Astrocyte of the spinal cord (primary cell): Measurements from ENCODE around the gene IL9R.
"Not testable (repeated sequence)": the region's sequence is repeated elsewhere in the genome, so short reads cannot be mapped to it uniquely, and the experiment has no call there.

Experiments used
- DNase-seq: peaks from one replicate; pipeline ENCODE4 v3.0.0; 2011; ENCODE audit warnings: low read depth, low spot score
- H3K4me3 ChIP-seq: 2 replicates; pipeline ENCODE4 v1.5.1; 2011; ENCODE audit warnings: low read depth, mild to moderate bottlenecking, low read length, moderate library complexity
- in situ Hi-C: cut with HindIII; loops from 2 replicates; pipeline ENCODE4 v1.10.0; 2017; ENCODE audit warnings: low sequenced_read_pairs
- TF ChIP-seq, protein P1 (sequence below): IDR thresholded peaks from 2 replicates; pipeline ENCODE4 v1.5.1; 2012; ENCODE audit warnings: low read depth, mild to moderate bottlenecking, low read length, inconsistent platforms

The IL9R gene

GRCh38 chrX:155983326-155983725 is 14.2 kb upstream of the IL9R start:
- H3K4me3 ChIP-seq, result no peak overlapping the region
- no peak for DNase-seq
- in situ Hi-C loops, result no loop called here
- TF ChIP-seq, protein P1, sequence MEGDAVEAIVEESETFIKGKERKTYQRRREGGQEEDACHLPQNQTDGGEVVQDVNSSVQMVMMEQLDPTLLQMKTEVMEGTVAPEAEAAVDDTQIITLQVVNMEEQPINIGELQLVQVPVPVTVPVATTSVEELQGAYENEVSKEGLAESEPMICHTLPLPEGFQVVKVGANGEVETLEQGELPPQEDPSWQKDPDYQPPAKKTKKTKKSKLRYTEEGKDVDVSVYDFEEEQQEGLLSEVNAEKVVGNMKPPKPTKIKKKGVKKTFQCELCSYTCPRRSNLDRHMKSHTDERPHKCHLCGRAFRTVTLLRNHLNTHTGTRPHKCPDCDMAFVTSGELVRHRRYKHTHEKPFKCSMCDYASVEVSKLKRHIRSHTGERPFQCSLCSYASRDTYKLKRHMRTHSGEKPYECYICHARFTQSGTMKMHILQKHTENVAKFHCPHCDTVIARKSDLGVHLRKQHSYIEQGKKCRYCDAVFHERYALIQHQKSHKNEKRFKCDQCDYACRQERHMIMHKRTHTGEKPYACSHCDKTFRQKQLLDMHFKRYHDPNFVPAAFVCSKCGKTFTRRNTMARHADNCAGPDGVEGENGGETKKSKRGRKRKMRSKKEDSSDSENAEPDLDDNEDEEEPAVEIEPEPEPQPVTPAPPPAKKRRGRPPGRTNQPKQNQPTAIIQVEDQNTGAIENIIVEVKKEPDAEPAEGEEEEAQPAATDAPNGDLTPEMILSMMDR, result no peak

- no peak for DNase-seq
- in situ Hi-C loops, result no loop called here
- TF ChIP-seq, protein P1, result no peak
- no peak overlapping the region for H3K4me3 ChIP-seq
Measured at GRCh38 chrX:155985208-155985607, 12.3 kb upstream of the IL9R start.

- in situ Hi-C loops, DNase-seq: not testable (repeated sequence)
Measured at GRCh38 chrX:155986995-155987394, 10.5 kb upstream of the IL9R start.

DNA sequence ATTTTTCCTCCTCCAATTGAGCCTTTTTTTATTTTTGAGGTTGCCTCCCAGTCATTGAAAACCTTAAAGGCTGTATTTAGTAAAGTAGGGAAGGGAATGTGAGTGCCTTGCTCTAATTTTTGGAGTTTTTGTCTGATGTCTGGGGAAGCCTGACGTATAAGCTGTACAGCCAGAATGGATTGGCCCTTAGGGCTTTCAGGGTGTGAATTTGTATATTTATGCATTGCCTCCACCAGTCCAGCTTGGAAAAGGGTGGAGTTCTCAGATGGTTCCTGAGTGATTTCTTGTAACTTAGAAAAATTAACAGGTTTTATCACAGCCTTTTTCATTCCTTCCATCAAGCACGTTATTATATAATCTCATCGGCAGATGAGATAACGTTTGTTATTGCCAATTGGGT is 8.6 kb upstream of the IL9R start:
- TF ChIP-seq, protein P1, result no peak
- H3K4me3 ChIP-seq, result no peak overlapping the region
- DNase-seq, result no peak
- in situ Hi-C loops, result no loop called here

More at GRCh38 chrX:155986995-155987394, 10.5 kb upstream of the IL9R start:
- H3K4me3 ChIP-seq, result not testable (repeated sequence)

DNA sequence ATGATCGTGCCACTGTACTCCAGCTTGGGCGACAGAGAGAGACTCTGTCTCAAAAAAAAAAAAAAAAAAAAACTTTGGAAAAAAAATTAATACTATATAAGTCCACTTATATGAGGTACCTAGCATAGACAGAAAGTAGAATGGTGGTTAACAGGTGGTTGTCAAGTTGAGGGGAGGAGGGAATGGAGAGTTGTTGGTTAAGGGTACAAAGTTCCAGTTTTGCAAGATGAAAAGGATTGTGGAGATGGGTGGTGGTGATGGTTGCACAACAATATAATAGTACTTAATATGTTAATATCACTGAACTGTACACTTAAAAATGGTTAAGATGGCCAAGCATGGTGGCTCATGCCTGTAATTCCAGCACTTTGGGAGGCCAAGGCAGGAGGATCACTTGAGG is 4.1 kb upstream of the IL9R start:
- no peak for DNase-seq
- TF ChIP-seq, protein P1, result no peak
- H3K4me3 ChIP-seq, result no peak overlapping the region
- in situ Hi-C loops, result no loop called here

DNA sequence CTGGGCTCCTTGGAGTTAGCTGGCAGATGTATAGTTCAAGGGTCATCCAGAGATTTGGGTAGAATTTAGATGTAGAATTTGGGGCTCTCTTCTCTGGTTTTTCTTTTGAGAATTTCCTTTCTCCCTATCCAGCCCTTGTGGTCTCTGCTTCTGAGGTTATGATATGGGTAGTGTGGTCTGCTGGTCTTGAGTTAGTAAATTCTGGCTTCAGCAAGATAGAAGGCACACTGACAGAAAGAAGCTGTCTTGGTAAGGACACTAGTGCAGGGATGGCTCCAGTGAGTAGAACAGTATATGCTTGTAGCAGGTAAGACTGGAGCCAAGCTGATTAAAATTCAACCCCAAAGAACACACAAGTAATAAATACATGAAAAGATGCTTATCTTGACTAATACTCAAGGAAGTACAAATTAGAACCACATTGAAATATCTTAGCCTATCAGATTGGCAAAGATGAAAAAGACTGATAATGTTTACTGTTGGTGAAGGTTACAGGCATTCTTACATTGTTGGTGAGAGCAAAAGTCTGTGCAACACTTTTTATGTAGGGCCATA is 2.1 kb upstream of the IL9R start:
- TF ChIP-seq, protein P1, result no peak
- DNase-seq, result no peak
- no peak overlapping the region for H3K4me3 ChIP-seq
- in situ Hi-C loops, result no loop called here

- no peak overlapping the region for H3K4me3 ChIP-seq
- in situ Hi-C loops, result no loop called here
- TF ChIP-seq, protein P1, result no peak
- DNase-seq, result no peak
Measured at GRCh38 chrX:155998116-155998515, 620 bp downstream of the IL9R start.
